Brain microvascular endothelial cell (primary cell): ENCODE measurements around the gene PCNP.
"Not testable (repeated sequence)": the region's sequence is repeated elsewhere in the genome, so short reads cannot be mapped to it uniquely, and the experiment has no call there.

Experiments used
- DNase-seq: peaks from one replicate; pipeline ENCODE4 v3.0.0-alpha.2; 2020
- H3K27ac ChIP-seq: fragments of 250-450 bp; sonication (Bioruptor Pico); 2 replicates; pipeline ENCODE4 v1.5.1; 2020; ENCODE audit warnings: mild to moderate bottlenecking, moderate library complexity
- H3K27me3 ChIP-seq: fragments of 250-450 bp; sonication (Bioruptor Pico); replicated peaks from 2 replicates; pipeline ENCODE4 v1.5.1; 2020; ENCODE audit warnings: mild to moderate bottlenecking
- H3K36me3 ChIP-seq: fragments of 250-450 bp; sonication (Bioruptor Pico); replicated peaks from 2 replicates; pipeline ENCODE4 v1.5.1; 2020; ENCODE audit warnings: mild to moderate bottlenecking
- H3K4me3 ChIP-seq: 2 replicates; pipeline ENCODE4 v1.5.1; 2011; ENCODE audit warnings: low read depth, mild to moderate bottlenecking, control low read depth, low read length, moderate library complexity
- in situ Hi-C: cut with HindIII; loops from 2 replicates; pipeline ENCODE4 v1.10.0; 2017; ENCODE audit warnings: low sequenced_read_pairs, low pct_ligation_motif_present
- TF ChIP-seq, protein P1 (sequence below): IDR thresholded peaks from 2 replicates; pipeline ENCODE4 v1.5.1; 2011; ENCODE audit warnings: low read depth, mild to moderate bottlenecking, moderate library complexity, low read length, control low read depth, inconsistent platforms; ENCODE audit errors: missing control alignments

The PCNP gene

DNA sequence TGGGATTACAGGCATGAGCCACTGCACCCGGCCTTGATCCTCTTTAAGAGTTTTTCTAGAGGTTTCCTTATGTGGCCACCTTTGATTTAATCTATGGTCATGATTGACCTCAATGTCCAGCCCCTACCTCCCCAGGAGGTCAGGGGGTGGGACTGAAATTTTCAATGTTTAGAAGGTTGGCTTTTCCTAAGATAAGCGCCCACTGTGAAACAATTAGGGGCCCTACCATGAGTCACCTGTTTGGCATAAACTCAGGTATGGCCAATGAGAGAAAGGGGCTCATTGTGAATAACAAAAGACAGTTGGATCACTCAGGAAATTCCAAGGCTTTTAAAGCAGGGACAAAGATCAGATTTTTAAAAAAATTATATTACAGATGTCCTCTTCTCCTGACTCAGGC lies 51.9 kb downstream of the PCNP start:
- in situ Hi-C loops, result no loop called here

DNA sequence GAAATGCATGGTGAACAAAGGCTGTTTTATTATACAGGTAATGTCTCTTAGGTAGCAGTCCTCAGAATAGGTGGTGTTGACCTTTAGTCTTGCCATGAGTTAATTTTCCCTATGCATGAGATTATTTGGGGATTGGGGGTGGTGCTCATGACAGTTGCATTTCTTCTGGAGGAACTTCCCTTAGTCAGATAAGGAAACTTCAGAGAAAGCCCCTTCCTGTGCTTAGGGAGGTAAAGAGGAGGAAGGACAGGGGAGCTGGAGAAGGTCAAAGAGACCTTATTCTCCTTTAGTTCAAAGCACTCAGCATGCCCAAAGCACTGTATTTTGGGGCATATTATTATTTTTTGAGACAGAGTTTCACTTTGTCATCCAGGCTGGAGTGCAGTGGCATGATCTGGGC lies 55.2 kb downstream of the PCNP start:
- in situ Hi-C loops, result no loop called here
- no peak for DNase-seq
- Histone ChIP-seq H3K36me3 (no peaks in the 10 kb centered on the region), H3K27ac (no peak overlapping the region), H3K27me3 (no peaks in the 10 kb centered on the region), H3K4me3 (no peak overlapping the region)
- TF ChIP-seq, protein P1, sequence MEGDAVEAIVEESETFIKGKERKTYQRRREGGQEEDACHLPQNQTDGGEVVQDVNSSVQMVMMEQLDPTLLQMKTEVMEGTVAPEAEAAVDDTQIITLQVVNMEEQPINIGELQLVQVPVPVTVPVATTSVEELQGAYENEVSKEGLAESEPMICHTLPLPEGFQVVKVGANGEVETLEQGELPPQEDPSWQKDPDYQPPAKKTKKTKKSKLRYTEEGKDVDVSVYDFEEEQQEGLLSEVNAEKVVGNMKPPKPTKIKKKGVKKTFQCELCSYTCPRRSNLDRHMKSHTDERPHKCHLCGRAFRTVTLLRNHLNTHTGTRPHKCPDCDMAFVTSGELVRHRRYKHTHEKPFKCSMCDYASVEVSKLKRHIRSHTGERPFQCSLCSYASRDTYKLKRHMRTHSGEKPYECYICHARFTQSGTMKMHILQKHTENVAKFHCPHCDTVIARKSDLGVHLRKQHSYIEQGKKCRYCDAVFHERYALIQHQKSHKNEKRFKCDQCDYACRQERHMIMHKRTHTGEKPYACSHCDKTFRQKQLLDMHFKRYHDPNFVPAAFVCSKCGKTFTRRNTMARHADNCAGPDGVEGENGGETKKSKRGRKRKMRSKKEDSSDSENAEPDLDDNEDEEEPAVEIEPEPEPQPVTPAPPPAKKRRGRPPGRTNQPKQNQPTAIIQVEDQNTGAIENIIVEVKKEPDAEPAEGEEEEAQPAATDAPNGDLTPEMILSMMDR, result no peak

More for the DNA sequence above, 51.9 kb downstream of the PCNP start:
- no peaks in the 10 kb centered on the region for H3K36me3 ChIP-seq
- H3K27me3 ChIP-seq, result no peaks in the 10 kb centered on the region
- no peak overlapping the region for H3K4me3 ChIP-seq
- H3K27ac ChIP-seq, result no peak overlapping the region
- TF ChIP-seq, protein P1, result no peak
- no peak for DNase-seq

DNA sequence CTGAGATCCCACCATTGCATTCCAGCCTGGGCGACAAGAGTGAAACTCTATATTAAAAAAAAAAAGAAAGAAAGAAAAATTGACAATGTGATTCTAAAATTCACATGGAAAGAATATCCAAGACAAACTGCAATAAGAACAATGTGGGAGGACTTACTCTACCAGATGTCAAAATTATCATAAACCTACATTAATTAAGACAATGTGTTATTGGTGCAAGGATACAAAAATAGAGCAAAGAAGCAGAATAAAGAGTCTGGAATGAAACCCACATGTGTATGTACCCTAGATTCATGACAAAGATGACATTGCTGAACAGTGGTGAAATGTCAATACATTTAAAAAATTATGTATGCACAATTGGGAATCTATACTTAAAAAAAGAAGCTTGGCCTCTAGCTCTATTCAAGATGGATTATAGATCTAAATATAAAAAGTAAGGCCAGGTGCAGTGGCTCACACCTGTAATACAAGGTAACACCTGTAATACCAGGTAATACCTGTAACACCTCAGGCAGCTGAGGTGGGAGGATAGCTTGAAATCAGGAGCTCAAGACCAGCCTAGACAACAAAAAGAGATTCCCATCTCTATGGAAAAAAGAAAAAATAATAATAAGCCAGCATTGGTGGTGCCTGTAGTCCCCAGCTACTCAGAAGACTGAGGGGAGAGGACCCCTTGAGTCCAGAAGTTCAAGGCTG lies 57.3 kb downstream of the PCNP start:
- Histone ChIP-seq H3K4me3 (no peak overlapping the region), H3K27me3 (no peaks in the 10 kb centered on the region), H3K27ac (no peak overlapping the region), H3K36me3 (no peaks in the 10 kb centered on the region)
- no peak for DNase-seq
- in situ Hi-C loops, result no loop called here
- TF ChIP-seq, protein P1, result no peak

DNA sequence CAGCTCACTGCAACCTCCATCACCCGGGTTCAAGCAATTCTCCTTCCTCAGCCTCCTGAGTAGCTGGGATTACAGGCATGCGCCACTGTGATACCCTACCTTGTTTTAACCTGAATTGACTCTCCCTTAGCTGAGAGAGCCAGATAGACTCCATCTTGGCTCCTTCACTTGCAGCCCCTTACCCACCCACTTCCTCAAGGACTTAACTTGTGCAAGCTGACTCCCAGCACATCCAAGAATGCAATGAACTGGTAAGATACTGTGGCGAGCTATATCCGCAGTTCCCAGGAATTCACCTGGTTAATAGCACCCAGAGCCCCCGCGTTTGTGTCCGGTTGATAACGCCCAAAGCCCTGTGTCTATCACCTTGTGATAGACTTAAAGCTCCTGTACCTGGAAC lies 58.0 kb downstream of the PCNP start:
- H3K27me3 ChIP-seq, H3K4me3 ChIP-seq, in situ Hi-C loops, H3K27ac ChIP-seq, H3K36me3 ChIP-seq, DNase-seq: not testable (repeated sequence)

DNA sequence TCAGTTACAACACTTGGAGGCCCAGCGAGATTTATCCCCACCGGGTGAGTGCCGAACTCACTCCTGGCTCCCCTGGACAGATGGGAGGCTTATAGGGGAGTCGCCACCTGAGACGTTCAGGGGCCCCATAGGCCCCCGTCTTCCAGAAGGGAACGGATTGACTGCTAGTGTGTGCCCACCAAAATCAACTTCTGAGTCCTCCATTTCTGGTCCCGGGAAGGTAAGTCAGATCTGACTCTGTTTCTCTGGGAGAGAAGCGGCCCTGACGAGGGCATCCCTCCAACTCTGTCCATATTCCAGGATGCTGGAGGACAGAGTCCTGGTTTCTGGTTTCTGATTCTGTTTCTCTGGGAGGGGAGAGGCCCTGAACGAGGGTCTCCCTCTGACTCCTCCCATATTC lies 58.6 kb downstream of the PCNP start:
- Histone ChIP-seq H3K4me3 (no peak overlapping the region), H3K27me3 (no peaks in the 10 kb centered on the region), H3K36me3 (no peaks in the 10 kb centered on the region), H3K27ac (no peak overlapping the region)
- no peak for DNase-seq
- in situ Hi-C loops, result no loop called here
- TF ChIP-seq, protein P1, result no peak

DNA sequence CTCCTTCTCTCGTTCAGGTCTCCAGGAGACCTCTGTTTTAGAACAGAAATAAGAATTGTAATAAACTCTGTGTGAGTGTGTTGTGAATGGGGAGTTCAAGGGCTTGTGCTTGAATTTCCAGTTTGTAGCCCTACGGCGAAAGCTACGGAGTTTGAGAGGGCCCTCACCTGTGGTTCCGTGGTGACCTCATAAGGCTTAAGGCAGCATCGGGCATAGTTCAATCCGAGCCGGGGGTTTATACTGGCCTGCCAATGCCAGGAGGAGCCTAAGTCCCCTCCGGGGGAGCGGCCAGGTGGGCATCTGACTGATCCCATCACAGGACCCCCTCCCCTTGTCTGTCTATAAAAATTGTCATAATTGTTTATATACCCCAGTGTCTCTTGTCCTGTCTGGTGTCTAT lies 59.2 kb downstream of the PCNP start:
- H3K27ac ChIP-seq, result no peak overlapping the region
- no peak overlapping the region for H3K4me3 ChIP-seq
- TF ChIP-seq, protein P1, result no peak
- H3K36me3 ChIP-seq, result no peaks in the 10 kb centered on the region
- in situ Hi-C loops, result no loop called here
- H3K27me3 ChIP-seq, result no peaks in the 10 kb centered on the region
- DNase-seq, result no peak
